Stimulated activated naive CD8-positive, alpha-beta T cell treated with anti-CD3 and anti-CD28 coated beads, Interleukin-15, Interleukin-2, amounts not matched to agents 100 ng/mL and 50 ng/mL, for 24 hours (primary cell): ENCODE results near the gene SGCD.

Experiments used
- H3K27ac Mint-ChIP-seq: one replicate; pipeline ENCODE4 v1.8.0; 2021; ENCODE audit warnings: mild to moderate bottlenecking, mixed read lengths
- H3K27me3 Mint-ChIP-seq: one replicate; pipeline ENCODE4 v1.8.0; 2021; ENCODE audit warnings: mixed read lengths
- H3K36me3 Mint-ChIP-seq: one replicate; pipeline ENCODE4 v1.8.0; 2021; ENCODE audit warnings: low read depth, mixed read lengths
- H3K4me1 Mint-ChIP-seq: one replicate; pipeline ENCODE4 v1.8.0; 2021; ENCODE audit warnings: low read depth, mixed read lengths
- H3K4me3 Mint-ChIP-seq: one replicate; pipeline ENCODE4 v1.8.0; 2021; ENCODE audit warnings: mild to moderate bottlenecking, mixed read lengths
- H3K9me3 Mint-ChIP-seq: one replicate; pipeline ENCODE4 v1.8.0; 2021; ENCODE audit warnings: mixed read lengths

Gene SGCD

GRCh38 chr5:156326718-156327259 is at the start of gene SGCD:
Gene SGCD (plus strand): TSS chr5:156327164.
- Mint-ChIP-seq H3K4me3 (no peak within 1 kb of the TSS), H3K4me1 (no peaks in the 10 kb centered on the region), H3K27ac (no peak within 1 kb of the TSS), H3K27me3 (peaks cover 22% of the 10 kb centered on the region), H3K9me3 (no peaks in the 10 kb centered on the region), H3K36me3 (no peaks in the 10 kb centered on the region)

- Mint-ChIP-seq H3K4me3 (no peak overlapping the region), H3K27me3 (no peaks in the 10 kb centered on the region), H3K27ac (no peak overlapping the region), H3K4me1 (no peaks in the 10 kb centered on the region), H3K36me3 (no peaks in the 10 kb centered on the region), H3K9me3 (no peaks in the 10 kb centered on the region)
Observed at GRCh38 chr5:156277290-156277689, 49.7 kb upstream of the SGCD start.

GRCh38 chr5:156295431-156295830 is 31.5 kb upstream of the SGCD start:
- no peak overlapping the region for H3K4me3 Mint-ChIP-seq
- H3K36me3 Mint-ChIP-seq: no peaks in the 10 kb centered on the region
- H3K27ac Mint-ChIP-seq: no peak overlapping the region
- no peaks in the 10 kb centered on the region for H3K4me1 Mint-ChIP-seq
- no peaks in the 10 kb centered on the region for H3K9me3 Mint-ChIP-seq
- H3K27me3 Mint-ChIP-seq: no peaks in the 10 kb centered on the region

GRCh38 chr5:156310115-156310514 is 16.8 kb upstream of the SGCD start:
- H3K4me1 Mint-ChIP-seq: no peaks in the 10 kb centered on the region
- H3K27me3 Mint-ChIP-seq: peaks cover 5% of the 10 kb centered on the region
- H3K27ac Mint-ChIP-seq: no peak overlapping the region
- peaks cover 19% of the 10 kb centered on the region for H3K9me3 Mint-ChIP-seq
- H3K36me3 Mint-ChIP-seq: no peaks in the 10 kb centered on the region
- H3K4me3 Mint-ChIP-seq: no peak overlapping the region

GRCh38 chr5:156312897-156313694 is 13.9 kb upstream of the SGCD start:
- Mint-ChIP-seq H3K36me3 (no peaks in the 10 kb centered on the region), H3K4me3 (no peak overlapping the region), H3K9me3 (peaks cover 11% of the 10 kb centered on the region), H3K4me1 (no peaks in the 10 kb centered on the region), H3K27me3 (peaks cover 5% of the 10 kb centered on the region), H3K27ac (no peak overlapping the region)

GRCh38 chr5:156314416-156314815 is 12.5 kb upstream of the SGCD start:
- Mint-ChIP-seq H3K36me3 (no peaks in the 10 kb centered on the region), H3K27ac (no peak overlapping the region), H3K9me3 (peaks cover 5% of the 10 kb centered on the region), H3K4me1 (no peaks in the 10 kb centered on the region), H3K27me3 (peaks cover 5% of the 10 kb centered on the region), H3K4me3 (no peak overlapping the region)

GRCh38 chr5:156322666-156323065 is 4.3 kb upstream of the SGCD start:
- Mint-ChIP-seq H3K4me1 (no peaks in the 10 kb centered on the region), H3K27me3 (peaks cover 13% of the 10 kb centered on the region), H3K36me3 (no peaks in the 10 kb centered on the region), H3K27ac (no peak overlapping the region), H3K4me3 (no peak overlapping the region), H3K9me3 (no peaks in the 10 kb centered on the region)

- no peaks in the 10 kb centered on the region for H3K4me1 Mint-ChIP-seq
- no peak overlapping the region for H3K27ac Mint-ChIP-seq
- no peaks in the 10 kb centered on the region for H3K9me3 Mint-ChIP-seq
- H3K4me3 Mint-ChIP-seq: no peak overlapping the region
- H3K27me3 Mint-ChIP-seq: peaks cover 22% of the 10 kb centered on the region
- no peaks in the 10 kb centered on the region for H3K36me3 Mint-ChIP-seq
Observed at GRCh38 chr5:156327296-156327695, 332 bp downstream of the SGCD start.

- Mint-ChIP-seq H3K4me3 (no peak overlapping the region), H3K9me3 (no peaks in the 10 kb centered on the region), H3K27me3 (peaks cover 22% of the 10 kb centered on the region), H3K36me3 (no peaks in the 10 kb centered on the region), H3K27ac (no peak overlapping the region), H3K4me1 (no peaks in the 10 kb centered on the region)
Observed at GRCh38 chr5:156328161-156328560, 1.2 kb downstream of the SGCD start.

GRCh38 chr5:156328766-156329165 is 1.8 kb downstream of the SGCD start:
- Mint-ChIP-seq H3K9me3 (no peaks in the 10 kb centered on the region), H3K27ac (no peak overlapping the region), H3K4me1 (no peaks in the 10 kb centered on the region), H3K36me3 (no peaks in the 10 kb centered on the region), H3K4me3 (no peak overlapping the region), H3K27me3 (peaks cover 18% of the 10 kb centered on the region)

- Mint-ChIP-seq H3K4me1 (no peaks in the 10 kb centered on the region), H3K9me3 (peaks cover 2% of the 10 kb centered on the region), H3K27me3 (peaks cover 18% of the 10 kb centered on the region), H3K27ac (no peak overlapping the region), H3K36me3 (no peaks in the 10 kb centered on the region), H3K4me3 (no peak overlapping the region)
Observed at GRCh38 chr5:156329171-156329611, 2.2 kb downstream of the SGCD start.

GRCh38 chr5:156330141-156330870 is 3.3 kb downstream of the SGCD start:
- H3K27me3 Mint-ChIP-seq: peaks cover 18% of the 10 kb centered on the region
- peaks cover 3% of the 10 kb centered on the region for H3K9me3 Mint-ChIP-seq
- no peaks in the 10 kb centered on the region for H3K4me1 Mint-ChIP-seq
- H3K27ac Mint-ChIP-seq: no peak overlapping the region
- H3K4me3 Mint-ChIP-seq: no peak overlapping the region
- no peaks in the 10 kb centered on the region for H3K36me3 Mint-ChIP-seq

GRCh38 chr5:156331181-156331580 is 4.2 kb downstream of the SGCD start:
- Mint-ChIP-seq H3K9me3 (peaks cover 3% of the 10 kb centered on the region), H3K4me3 (no peak overlapping the region), H3K27ac (no peak overlapping the region), H3K4me1 (no peaks in the 10 kb centered on the region), H3K36me3 (no peaks in the 10 kb centered on the region), H3K27me3 (peaks cover 13% of the 10 kb centered on the region)

GRCh38 chr5:156331845-156332244 is 4.9 kb downstream of the SGCD start:
- H3K36me3 Mint-ChIP-seq: no peaks in the 10 kb centered on the region
- H3K4me3 Mint-ChIP-seq: no peak overlapping the region
- H3K4me1 Mint-ChIP-seq: no peaks in the 10 kb centered on the region
- H3K27me3 Mint-ChIP-seq: peaks cover 13% of the 10 kb centered on the region
- H3K9me3 Mint-ChIP-seq: peaks cover 3% of the 10 kb centered on the region
- H3K27ac Mint-ChIP-seq: no peak overlapping the region

- H3K36me3 Mint-ChIP-seq: no peaks in the 10 kb centered on the region
Observed at GRCh38 chr5:156332245-156332644, 5.3 kb downstream of the SGCD start.

More at GRCh38 chr5:156332245-156332644, 5.3 kb downstream of the SGCD start:
- Mint-ChIP-seq H3K4me1 (no peaks in the 10 kb centered on the region), H3K27ac (no peak overlapping the region), H3K4me3 (no peak overlapping the region), H3K27me3 (peaks cover 12% of the 10 kb centered on the region), H3K9me3 (peaks cover 3% of the 10 kb centered on the region)
